ENCODE data around the gene KSR1. TPM values are rescaled to one million over a fixed set of nuclear protein-coding genes. Genes with fewer than 3 reads are reported as not detected.
"Not testable (repeated sequence)": the region's sequence is repeated elsewhere in the genome, so short reads cannot be mapped to it uniquely, and the experiment has no call there.

The KSR1 gene
- total RNA-seq, 1 donor from 2014 or later: 40.3 TPM

GRCh38 chr17:27632766-27633165 is 176.5 kb downstream of the KSR1 start:
- H3K9me3 ChIP-seq; H3K27me3 ChIP-seq; H3K36me3 ChIP-seq; H3K4me3 ChIP-seq; intact Hi-C loops (cut with DNase I): not testable (repeated sequence)
- peak in 1 of 2 donors; percentile 94 for DNase-seq (ENCODE audit: extremely low spot score in 2 of 2)
- peaks cover 37% of the 10 kb centered on the region for H3K4me1 ChIP-seq
- H3K27ac ChIP-seq: peak overlapping the region; percentile 82
- TF ChIP-seq POLR2AphosphoS5 (IDR thresholded peaks at IDR 0.05; ENCODE audit: insufficient read depth in 1 of 2, low read depth in 1 of 2): peak; percentile 69 to 76

GRCh38 chr17:27633312-27634025 is 177.2 kb downstream of the KSR1 start:
- intact Hi-C loops (cut with DNase I): no loop called here
- H3K36me3 ChIP-seq: no peaks in the 10 kb centered on the region
- no peaks in the 10 kb centered on the region for H3K27me3 ChIP-seq
- H3K27ac ChIP-seq: peak overlapping the region; percentile 82
- H3K4me1 ChIP-seq: peaks cover 37% of the 10 kb centered on the region
- TF ChIP-seq POLR2AphosphoS5 (IDR thresholded peaks at IDR 0.05; ENCODE audit: insufficient read depth in 1 of 2, low read depth in 1 of 2) (peak in 1 of 2 donors; percentile 31), CTCF (IDR thresholded peaks at IDR 0.05) (no peak)
- H3K4me3 ChIP-seq: no peak overlapping the region
- H3K9me3 ChIP-seq: no peaks in the 10 kb centered on the region
- no peak for DNase-seq (ENCODE audit: extremely low spot score in 2 of 2)

GRCh38 chr17:27634026-27634335 is 177.7 kb downstream of the KSR1 start:
- DNase-seq (ENCODE audit: extremely low spot score in 2 of 2): no peak
- no peak for TF ChIP-seq POLR2A (IDR thresholded peaks at IDR 0.05)
- TF ChIP-seq CTCF (IDR thresholded peaks at IDR 0.05): no peak
- no peak for TF ChIP-seq POLR2AphosphoS5 (IDR thresholded peaks at IDR 0.05; ENCODE audit: insufficient read depth in 1 of 2, low read depth in 1 of 2)
- Histone ChIP-seq H3K4me1 (peaks cover 37% of the 10 kb centered on the region), H3K27ac (peak overlapping the region; percentile 82), H3K4me3 (no peak overlapping the region), H3K9me3 (no peaks in the 10 kb centered on the region), H3K27me3 (no peaks in the 10 kb centered on the region), H3K36me3 (no peaks in the 10 kb centered on the region)
- intact Hi-C loops (cut with DNase I): no loop called here

GRCh38 chr17:27634776-27635175 is 178.5 kb downstream of the KSR1 start:
- no peak for DNase-seq (ENCODE audit: extremely low spot score in 2 of 2)
- no peaks in the 10 kb centered on the region for H3K27me3 ChIP-seq
- no peaks in the 10 kb centered on the region for H3K36me3 ChIP-seq
- TF ChIP-seq POLR2AphosphoS5 (IDR thresholded peaks at IDR 0.05; ENCODE audit: insufficient read depth in 1 of 2, low read depth in 1 of 2) (no peak), CTCF (IDR thresholded peaks at IDR 0.05) (no peak), POLR2A (IDR thresholded peaks at IDR 0.05) (no peak)
- H3K4me1 ChIP-seq: peaks cover 37% of the 10 kb centered on the region
- H3K9me3 ChIP-seq: no peaks in the 10 kb centered on the region
- no peak overlapping the region for H3K4me3 ChIP-seq
- no peak overlapping the region for H3K27ac ChIP-seq
- intact Hi-C loops (cut with DNase I): no loop called here

- no peaks in the 10 kb centered on the region for H3K9me3 ChIP-seq
- no peaks in the 10 kb centered on the region for H3K27me3 ChIP-seq
- no peak overlapping the region for H3K4me3 ChIP-seq
- no peaks in the 10 kb centered on the region for H3K36me3 ChIP-seq
- peaks cover 37% of the 10 kb centered on the region for H3K4me1 ChIP-seq
- DNase-seq (ENCODE audit: extremely low spot score in 2 of 2): no peak
- TF ChIP-seq POLR2AphosphoS5 (IDR thresholded peaks at IDR 0.05; ENCODE audit: insufficient read depth in 1 of 2, low read depth in 1 of 2): no peak
- TF ChIP-seq POLR2A (IDR thresholded peaks at IDR 0.05): no peak
- no peak for TF ChIP-seq CTCF (IDR thresholded peaks at IDR 0.05)
- intact Hi-C loops (cut with DNase I): no loop called here
- H3K27ac ChIP-seq: no peak overlapping the region
Observed at GRCh38 chr17:27635275-27635823, 179.1 kb downstream of the KSR1 start.

GRCh38 chr17:27636005-27636520 is 179.8 kb downstream of the KSR1 start:
- H3K9me3 ChIP-seq; DNase-seq (ENCODE audit: extremely low spot score in 2 of 2); H3K36me3 ChIP-seq; intact Hi-C loops (cut with DNase I); H3K27ac ChIP-seq; H3K27me3 ChIP-seq; H3K4me3 ChIP-seq: not testable (repeated sequence)
- H3K4me1 ChIP-seq: peaks cover 32% of the 10 kb centered on the region

GRCh38 chr17:27637818-27638217 is 181.6 kb downstream of the KSR1 start:
- intact Hi-C loops (cut with DNase I); H3K9me3 ChIP-seq; H3K27me3 ChIP-seq; H3K4me3 ChIP-seq; H3K36me3 ChIP-seq; DNase-seq (ENCODE audit: extremely low spot score in 2 of 2); H3K27ac ChIP-seq: not testable (repeated sequence)
- peaks cover 15% of the 10 kb centered on the region for H3K4me1 ChIP-seq

- H3K4me1 ChIP-seq; H3K27me3 ChIP-seq; H3K9me3 ChIP-seq; DNase-seq (ENCODE audit: extremely low spot score in 2 of 2); H3K4me3 ChIP-seq; H3K27ac ChIP-seq; H3K36me3 ChIP-seq; intact Hi-C loops (cut with DNase I): not testable (repeated sequence)
Observed at GRCh38 chr17:27638415-27638914, 182.2 kb downstream of the KSR1 start.

Measured in vagina (tissue), 2 donors.